GM11168 (cell line): ENCODE results near the gene SLC45A3.

Source experiments
- in situ Hi-C: fragments of 300-500 bp; cut with MboI; formaldehyde crosslinking; loops from one replicate; pipeline ENCODE4 v1.12.0; 2022; ENCODE audit warnings: low sequenced_read_pairs; ENCODE audit not compliant: unreplicated experiment

Gene SLC45A3

DNA sequence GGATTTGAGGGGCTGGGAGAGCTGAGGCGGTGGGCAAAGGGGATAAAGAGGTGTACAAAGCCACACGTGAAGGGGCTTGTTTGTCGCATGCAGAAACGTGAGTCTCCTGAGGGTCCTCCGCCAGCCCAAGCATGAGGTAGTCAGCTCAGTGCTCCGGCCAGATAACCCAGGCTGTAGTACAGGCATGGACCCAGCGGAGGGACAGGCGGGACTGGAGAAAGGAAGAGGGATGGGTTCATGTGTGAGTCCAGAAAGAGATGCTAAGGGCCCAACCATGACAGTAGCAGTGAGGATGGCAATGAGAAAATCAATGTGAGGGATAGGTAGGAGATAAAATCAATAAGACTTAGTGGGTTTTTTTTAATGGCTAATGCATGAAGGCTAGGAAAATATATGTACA, 34.8 kb downstream of the SLC45A3 start:
- in situ Hi-C loops = no loop called here

DNA sequence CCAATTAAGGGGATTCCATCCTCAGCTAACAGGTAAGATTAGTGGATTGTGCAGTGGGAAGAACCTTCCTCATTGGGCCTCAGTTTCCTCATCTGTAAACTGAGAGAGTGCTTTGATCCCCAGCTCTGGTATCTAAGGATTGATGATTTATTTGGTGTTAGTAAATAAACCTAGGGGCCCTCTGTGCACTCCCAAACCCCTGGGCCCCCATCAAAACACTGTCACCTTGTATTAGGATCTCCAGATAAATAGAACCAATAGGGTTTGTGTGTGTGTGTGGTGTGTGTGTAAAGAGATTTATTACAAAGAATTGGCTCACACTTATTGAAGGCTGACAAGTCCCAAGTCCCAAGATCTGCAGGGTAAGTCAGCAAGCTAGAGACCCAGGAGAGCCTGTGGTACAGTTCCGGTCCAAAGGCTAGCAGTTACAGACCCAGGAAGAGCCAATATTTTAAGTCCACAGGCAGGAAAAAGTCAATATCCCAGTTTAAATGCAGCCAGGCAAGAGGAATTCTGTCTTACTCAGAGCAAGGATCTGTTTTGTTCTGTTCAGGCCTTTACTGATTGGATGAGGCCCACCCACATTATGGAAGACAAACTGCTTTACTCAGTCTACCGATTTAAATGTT, 37.5 kb downstream of the SLC45A3 start:
- in situ Hi-C loops = no loop called here

DNA sequence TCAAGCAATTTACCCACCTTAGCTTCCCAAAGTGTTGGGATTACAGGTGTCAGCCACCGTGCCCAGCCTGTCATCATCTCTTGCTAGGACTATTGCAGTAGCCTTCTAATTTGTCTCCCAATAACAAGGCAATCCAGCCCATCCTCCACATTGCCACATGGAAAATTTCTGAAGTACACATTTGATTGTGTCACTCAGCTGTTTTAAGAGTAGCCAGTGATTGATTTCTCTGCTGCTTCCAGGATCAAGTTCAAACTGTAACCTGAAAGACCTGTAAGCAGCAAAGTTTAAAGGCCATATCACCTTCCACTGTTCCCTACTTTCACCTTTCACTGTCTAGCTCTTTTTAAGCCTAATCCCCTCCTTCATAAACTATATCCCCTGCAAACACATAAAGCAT, 40.7 kb downstream of the SLC45A3 start:
- in situ Hi-C loops = loop anchor here (5.0 kb wide), 1 partner anchor 57 kb away; no protein-coding TSS in a partner anchor

DNA sequence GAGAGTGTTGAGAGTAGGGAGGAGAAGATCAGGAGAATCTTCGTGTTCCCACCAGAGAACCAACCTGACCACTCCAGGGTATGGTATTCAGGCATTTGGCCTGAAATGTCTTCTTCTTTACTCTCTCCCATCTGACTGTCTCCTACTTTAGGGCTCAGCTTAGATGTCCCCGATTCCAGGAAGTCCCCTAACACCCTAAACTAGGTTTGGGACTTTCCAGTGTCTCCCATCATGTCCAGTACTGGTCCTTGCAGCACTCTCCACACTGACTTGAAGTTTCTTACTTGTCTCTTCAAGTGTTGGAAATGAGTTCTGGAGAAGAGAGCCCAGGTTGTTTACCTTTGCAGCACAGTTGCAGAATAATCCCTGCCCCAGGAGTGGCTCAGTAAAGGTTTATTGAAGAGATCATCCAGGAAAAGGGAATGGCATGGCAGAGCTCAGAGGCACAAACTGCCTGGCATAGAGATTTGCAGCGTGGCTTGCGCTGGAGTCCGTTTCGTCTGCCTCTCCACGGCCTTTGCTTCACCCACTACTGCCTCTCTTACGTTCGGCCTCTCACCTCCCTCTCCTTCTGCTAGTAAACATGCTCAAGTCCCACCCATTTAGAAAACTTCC, 42.3 kb downstream of the SLC45A3 start:
- in situ Hi-C loops = loop anchor here (5.0 kb wide), 1 partner anchor 56 kb away; no protein-coding TSS in a partner anchor

DNA sequence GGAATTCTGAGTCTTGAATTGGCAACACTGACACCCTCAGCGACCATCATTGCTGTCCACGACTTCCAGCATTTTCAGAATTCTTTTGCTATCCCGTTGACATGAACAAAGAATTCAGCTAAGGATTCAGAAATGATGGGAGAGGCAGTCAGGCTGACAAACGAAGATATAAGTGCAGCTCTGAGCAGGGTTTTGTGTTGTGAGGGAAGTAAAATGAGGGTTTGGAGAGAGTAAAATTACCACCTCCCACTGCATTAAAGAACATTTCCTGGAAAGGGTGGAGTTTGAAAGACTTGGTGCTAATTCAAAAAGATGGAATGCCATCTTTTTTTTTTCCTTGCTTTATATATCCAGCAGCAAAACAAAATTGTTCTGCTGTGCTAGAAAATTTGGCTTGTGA, 43.6 kb downstream of the SLC45A3 start:
- in situ Hi-C loops = loop anchor here (5.0 kb wide), 1 partner anchor 54 kb away; no protein-coding TSS in a partner anchor

DNA sequence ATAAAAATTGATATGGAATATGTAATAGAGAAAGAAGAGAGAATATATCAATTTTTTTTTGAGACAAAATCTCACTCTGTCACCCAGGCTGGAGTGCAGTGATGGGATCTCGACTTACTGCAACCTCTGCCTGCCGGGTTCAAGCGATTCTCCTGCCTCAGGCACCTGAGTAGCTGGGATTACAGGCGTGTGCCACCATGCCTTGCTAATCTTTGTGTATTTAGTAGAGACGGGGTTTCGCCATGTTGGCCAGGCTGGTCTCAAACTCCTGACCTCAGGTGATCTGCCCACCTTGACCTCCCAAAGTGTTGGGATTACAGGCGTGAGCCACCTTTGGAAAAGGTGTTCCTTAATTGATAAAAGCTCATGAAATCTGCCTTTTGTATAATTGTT, 44.2 kb downstream of the SLC45A3 start:
- in situ Hi-C loops = loop anchor here (5.0 kb wide), 1 partner anchor 54 kb away; no protein-coding TSS in a partner anchor

DNA sequence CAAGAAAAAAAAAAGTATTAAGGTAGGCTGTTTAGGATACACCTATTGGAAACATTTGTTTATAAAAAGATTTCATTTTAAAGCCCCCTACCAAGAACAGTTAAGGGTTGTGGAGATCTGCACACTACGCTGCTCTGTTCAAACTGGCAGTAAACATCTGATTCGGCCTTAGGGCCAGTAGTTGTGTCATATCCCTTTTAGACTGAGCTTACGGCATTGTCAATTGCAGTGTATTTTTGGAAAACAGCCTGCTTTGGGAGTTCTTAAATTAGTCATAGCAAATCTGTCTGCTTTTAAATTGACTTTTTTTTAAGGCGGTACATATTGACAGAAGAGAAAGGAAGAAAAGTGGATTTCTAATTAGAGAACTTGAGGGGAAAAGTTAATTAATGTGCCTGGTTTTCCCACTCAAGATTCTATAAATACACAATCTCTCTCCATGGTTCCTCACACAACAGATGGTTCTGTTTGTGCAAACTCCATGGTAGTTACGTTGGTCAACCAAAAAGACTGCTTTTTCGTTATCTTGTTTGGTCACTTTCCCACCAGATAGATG, 46.8 kb downstream of the SLC45A3 start:
- in situ Hi-C loops = no loop called here

DNA sequence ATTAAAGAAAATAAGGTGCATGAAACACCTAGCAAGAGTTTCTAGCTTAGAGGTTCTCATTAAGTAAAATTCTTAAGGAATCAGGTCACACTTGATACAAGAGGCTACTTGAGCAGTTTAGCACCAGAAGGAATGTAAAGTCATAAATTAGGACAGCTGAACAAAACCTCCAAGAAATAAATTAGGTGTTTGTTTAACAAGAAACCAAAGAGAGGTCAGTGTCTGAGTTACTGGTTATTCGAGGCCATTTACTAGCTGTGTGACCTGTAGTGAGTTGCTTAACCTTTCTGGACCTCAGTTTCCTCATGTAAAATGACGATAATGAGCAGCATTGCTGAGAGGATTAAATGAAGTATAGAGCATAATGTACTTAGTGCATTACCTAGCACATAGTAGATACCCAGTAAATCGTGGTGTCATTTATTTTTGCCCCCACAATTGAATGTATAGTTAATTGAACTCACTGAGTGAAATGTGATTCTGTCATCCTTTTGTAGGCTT, 47.6 kb downstream of the SLC45A3 start:
- in situ Hi-C loops = no loop called here

DNA sequence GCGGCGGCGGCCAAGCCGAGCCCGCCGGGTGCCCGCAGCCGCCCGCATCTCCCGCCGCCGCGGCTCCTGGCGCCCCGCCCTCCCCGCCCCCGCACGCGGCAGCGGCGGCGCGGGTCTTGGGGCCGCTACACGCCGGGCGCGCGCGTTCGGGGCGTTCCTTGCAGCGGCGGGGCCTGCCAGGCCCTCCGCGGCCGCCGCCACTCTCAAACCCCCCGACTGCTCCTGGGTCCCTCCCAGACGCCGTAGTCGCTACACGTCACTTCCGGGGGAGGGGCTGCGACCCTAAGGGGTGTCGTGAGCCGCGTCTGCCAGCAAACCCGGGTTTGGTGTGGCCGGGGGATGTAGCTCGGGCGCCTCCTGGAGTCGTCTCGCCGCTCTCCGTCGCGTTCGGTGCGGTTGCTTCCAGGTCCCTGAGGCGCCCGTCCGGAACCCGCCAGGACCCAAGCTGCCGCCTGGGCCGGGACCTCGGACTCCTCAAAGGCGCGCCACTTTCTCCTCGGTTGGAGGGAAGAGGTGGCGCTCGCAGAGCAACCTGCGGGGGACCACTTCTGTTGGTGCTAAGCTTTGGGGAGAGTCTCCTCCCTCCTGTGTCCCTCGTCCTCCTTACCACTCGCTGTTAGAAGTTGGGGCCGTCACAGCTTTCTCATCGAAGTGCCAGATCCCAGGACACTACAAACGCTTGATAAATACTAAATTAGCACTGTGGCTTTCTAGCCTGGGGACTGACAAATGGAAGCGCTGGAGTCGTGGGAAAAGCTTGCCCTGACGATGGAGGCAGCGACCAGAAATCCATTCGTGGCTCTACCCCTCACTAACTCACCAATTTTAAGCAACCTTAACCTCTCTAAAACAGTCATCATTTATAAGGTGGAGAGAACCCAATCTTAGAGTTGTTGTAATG, 48.3 kb downstream of the SLC45A3 start, which contains the start of gene ELK4:
TSS of gene ELK4 (minus strand) at position 244 of the 901 bp plus-strand sequence. CDS start 8,129 bp downstream, outside the sequence.
- in situ Hi-C loops = no loop called here

DNA sequence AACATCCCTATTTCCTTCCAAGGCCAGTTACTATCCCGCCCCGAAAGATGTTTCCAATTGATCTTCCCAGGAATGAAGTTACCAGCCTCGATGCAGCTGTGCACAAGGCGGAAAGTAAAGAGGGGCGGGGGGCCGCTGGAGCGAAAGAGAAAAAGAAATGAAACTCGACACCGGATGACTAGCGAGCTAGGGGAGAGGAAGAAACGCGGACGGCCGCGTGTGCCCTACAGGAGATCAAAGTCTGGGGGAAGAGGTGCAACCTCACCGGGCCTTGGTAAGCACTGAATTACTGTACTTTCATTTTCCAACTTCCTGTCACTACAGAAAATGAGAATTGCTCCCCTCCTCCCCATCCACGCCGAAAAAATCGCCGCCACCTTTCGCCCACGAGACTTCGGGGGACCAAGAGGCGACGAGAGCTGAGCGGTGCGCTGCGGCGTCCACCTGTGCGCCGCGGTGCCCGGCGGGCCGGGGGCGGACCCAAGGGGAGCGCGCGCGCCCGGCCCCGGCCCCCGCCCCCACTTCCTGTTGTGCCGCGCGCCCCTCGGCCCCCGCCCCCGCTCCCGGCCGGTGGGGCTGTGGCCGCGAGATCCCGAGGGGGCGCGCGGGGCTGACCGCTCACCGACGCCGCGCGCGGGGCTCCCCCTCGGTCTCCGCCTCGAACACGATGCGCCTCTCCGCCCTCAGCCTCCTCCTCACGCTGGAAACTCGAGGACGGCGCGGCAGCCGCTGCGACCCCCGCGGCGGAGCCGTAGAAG, 49.1 kb downstream of the SLC45A3 start:
- in situ Hi-C loops = no loop called here

DNA sequence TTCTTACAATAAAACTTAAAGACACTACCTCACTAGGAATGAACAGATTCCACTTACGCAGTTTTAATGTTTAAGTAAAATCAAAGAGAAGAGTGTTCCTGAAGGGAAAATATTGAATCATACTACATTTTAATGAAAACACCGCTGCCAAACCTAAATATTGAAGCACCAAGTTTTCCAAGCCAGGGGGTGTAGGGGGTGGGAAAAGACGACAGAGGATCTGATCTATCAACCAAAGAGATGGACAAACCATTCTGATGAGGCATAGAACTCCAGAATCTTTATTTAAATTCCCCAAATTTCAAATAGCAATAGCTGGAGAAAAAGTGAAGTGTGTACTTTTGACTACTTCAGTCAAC, 49.7 kb downstream of the SLC45A3 start:
- in situ Hi-C loops = no loop called here

DNA sequence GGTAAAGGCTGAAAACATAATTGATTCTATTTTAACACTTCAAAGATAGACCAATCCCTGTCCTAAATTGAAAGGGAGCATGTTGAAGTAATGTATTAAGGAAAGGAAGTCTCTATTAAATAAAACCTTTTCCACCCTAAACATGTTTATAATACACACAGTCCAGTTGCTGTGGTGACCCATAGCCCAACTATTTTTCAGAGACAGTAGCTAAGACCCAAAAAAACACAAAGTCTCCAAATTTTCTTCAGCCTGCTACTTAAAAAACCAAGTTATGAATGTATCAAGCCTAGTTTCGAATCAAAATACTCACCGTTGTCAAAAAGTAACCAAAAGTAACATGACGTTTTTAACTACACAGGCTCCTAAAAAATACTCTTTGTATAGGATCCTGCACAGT, 50.1 kb downstream of the SLC45A3 start:
- in situ Hi-C loops = no loop called here

DNA sequence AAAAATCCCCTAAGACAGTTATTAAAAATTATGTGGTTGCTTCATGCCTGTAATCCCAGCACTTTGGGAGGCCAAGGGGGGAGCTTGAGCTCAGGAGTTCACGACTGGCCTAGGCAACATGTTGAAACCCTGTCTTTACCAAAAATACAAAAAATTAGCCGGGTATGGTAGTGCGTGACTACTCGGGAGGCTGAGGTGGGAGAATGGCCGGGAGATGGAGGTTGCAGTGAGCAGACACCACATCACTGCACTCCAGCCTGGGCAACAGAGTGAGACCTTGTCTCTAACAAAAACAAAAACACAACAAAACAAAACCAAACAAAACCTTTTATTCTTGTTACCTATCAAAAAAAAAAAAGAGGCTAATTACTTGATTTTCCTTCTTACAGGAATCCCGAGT, 50.6 kb downstream of the SLC45A3 start:
- in situ Hi-C loops = no loop called here

DNA sequence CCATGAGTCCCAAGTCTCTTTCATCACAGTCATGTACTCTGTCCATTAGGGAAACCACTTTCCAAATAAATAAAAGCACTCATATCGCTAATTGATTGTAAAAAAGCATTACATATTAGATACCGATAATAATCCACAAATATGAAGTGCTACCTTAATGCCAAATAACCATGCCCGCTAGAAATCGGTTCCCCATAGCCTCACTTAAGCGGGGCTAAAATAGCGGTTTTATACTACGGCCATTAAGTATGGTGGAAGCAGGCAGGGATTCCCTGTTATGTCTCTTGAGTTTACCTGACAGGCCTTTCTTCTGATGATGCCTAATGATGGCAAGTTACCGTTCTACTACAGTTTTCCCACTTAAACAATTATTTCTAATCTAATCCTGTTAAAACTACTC, 52.4 kb downstream of the SLC45A3 start:
- in situ Hi-C loops = no loop called here

DNA sequence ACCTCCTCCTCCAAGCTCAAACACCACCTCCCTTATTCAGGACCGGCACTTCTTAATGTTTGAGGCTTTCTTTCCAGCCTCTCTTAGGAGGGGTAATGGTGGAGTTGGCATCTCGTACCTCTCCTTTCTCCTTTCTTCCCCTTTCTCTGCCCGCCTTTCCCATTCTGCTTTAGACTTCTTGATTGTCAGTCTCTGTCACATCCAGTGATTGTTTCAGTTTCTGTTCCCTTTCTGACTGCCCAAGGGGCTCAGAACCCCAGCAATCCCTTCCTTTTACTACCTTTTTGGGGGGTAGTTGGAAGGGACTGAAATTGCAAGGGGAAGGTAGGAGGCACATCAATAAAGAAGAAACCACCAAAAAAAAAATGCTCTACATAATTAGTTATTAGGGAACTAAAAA, 54.1 kb downstream of the SLC45A3 start:
- in situ Hi-C loops = no loop called here

DNA sequence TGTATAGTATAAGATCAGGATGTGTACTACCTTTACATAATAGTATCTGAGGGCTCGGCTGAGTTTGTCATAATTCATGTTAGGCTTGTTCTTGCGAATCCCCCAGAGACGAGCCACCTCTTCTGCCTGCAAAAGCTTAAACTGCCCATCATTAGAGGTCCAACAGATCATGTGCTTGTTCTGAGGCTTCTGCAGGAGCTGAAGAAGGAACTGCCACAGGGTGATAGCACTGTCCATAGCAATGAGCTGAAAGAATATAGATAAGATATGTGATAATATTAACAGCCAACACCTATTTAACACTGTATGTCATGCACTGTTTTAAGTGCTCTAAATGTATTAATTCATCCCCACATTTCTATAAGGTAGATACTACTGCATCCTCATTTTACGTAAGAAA, 56.7 kb downstream of the SLC45A3 start:
- in situ Hi-C loops = no loop called here

DNA sequence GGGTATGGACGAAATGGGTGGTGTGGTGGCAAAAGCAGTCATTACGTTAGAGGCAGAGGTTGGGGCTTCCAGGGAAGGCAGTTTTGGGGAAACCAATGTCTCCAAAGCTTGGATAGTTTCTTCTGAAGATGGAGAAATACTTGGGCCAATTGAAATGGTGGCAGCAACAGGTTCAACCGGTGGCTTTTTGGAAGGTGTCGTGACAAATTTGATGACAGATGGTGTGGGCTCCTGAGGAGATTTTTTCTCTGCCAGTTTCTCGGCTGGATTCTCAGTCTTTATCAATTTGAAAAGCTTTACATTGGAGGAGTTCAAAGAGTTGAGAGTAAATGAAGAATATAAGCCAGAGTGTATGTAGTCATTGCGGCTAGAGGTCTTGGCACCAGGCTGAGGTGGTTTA, 60.0 kb downstream of the SLC45A3 start:
- in situ Hi-C loops = no loop called here

DNA sequence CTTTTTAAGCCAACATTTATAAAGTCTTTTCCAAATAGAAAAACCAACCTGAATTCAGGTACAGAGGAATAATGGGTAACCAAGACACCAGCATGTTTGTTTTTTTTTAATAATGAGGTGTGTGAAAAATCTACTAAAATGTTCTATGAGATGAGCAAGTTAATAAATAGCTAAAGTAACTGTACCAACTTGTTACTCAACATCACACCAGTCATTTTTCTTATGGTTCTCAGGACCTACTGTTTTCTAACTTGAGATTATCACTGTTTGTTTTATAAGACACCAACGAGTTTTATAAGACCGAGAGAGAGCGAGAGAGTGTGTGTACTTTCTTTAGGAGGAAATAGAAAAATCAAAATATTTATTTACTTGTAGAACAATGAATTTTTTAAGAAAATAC, 60.9 kb downstream of the SLC45A3 start:
- in situ Hi-C loops = no loop called here

DNA sequence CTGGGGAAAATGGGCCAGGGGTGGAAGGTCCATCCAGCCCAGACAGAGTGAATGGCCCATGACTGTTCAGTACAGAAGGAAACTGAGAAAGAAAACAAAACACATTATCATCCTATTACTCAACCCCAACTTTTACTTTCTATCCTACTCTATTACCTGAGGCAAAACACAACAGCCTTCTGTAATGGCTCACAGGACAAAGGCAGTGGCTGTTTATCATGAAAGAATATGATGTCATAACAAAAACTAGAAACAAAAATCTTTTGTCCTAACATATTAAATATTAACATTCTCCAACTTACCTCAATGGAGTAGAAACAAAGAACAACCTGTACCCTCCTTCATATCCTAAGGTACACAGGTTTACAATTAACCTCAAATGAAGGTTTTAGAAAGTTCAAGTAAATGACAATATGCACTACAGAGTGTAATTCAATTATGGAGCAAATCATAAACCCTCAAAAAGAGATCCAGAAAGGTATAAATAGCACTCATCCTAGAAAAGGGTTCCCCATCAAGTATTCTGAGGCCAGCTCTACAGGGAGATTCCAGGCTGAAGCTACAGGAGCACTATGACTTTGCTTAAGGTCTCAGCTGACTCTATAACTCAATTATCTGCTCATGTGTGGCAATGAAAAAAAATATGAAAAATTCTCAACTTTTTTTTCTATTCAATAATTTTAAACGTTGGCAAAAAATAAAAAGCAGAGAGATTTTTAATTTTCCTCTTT, 63.6 kb downstream of the SLC45A3 start:
- in situ Hi-C loops = no loop called here
